ENCODE measurements around the gene DOCK2. TPM values are rescaled to one million over a fixed set of nuclear protein-coding genes. Genes with fewer than 3 reads are reported as not detected.

The DOCK2 gene
- total and polyA plus RNA-seq, 9 of the 15 experiments (the other 6 are each of a cell fraction or from before 2014, with no cell fraction given) = 4.5 to 42.6 (median 20.5) TPM

DNA sequence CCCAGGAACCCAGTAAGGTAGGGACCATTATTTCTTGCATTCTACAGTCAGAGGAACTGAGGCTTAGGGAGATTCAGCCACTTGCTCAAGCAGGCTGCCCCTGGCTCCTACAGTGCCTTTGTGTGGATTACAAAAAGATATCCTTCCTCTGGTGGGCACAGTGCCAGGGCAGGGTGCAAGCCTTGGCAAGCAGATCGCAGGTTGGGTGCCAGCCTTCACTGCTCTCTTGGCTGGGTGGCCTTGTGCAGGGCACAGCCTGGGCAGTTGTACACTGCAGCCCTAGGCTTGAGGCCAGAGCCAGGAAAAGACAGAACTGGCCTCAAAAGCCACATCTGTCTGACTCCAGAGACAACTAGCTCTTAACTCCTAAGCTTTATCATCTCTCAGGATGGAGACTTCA, 15.0 kb downstream of the DOCK2 start:
- Histone ChIP-seq H3K79me2 (ENCODE audit: control insufficient read depth, insufficient read depth, low read length) (no peaks in the 10 kb centered on the region; the same call in 1 of the 3 replicates), H4K20me1 (replicated peaks; ENCODE audit: control insufficient read depth, insufficient read depth, low read length) (peaks cover 7% of the 10 kb centered on the region; the same call in 1 of the 2 replicates), H3K4me1 (replicated peaks in 1 of 2; ENCODE audit: control insufficient read depth in 2 of 2, insufficient read depth in 2 of 2, low read length in 2 of 2) (peaks cover 11 to 44% of the 10 kb centered on the region in 2 experiments), H3K27ac (ENCODE audit: extremely low read depth, low read depth, low read length) (no peak overlapping the region), H2AFZ (ENCODE audit: low read depth, low read length) (no peak overlapping the region), H3K4me2 (ENCODE audit: insufficient read depth, low read length) (no peak overlapping the region), H3K9me3 (replicated peaks; ENCODE audit: control insufficient read depth, insufficient read depth, low read depth, low read length) (no peaks in the 10 kb centered on the region), H3K4me3 (no peak overlapping the region), H3K9ac (ENCODE audit: insufficient read depth in 1 of 2, low read depth in 2 of 2, low read length in 2 of 2) (no peak overlapping the region), H3K9me1 (ENCODE audit: control insufficient read depth, insufficient read depth, low read length) (no peaks in the 10 kb centered on the region), H3K36me3 (ENCODE audit: control insufficient read depth, insufficient read depth, low read length) (no peaks in the 10 kb centered on the region), H3K27me3 (ENCODE audit: control insufficient read depth in 2 of 2, insufficient read depth in 2 of 2, low read length in 2 of 2) (no peaks in the 10 kb centered on the region)
- ChIA-PET CTCF (ENCODE audit: low intra/inter-chr PET ratio) (no interaction called here), POLR2A (no interaction called here)
- in situ Hi-C loops (cut with MboI) = no loop called here
- FAIRE-seq (no peak), DNase-seq (ENCODE audit: extremely low read depth in 1 of 4, low spot score in 3 of 4) (no peak), ATAC-seq (no peak)
- no peak for TF ChIP-seq DPF2 (IDR thresholded peaks at IDR 0.05)
- TF ChIP-seq POLR2G (IDR thresholded peaks at IDR 0.05; ENCODE audit: low read depth, low read length) = no peak
- TF ChIP-seq HNRNPUL1 (IDR thresholded peaks at IDR 0.05; ENCODE audit: low read length) = no peak
- TF ChIP-seq LARP7 (IDR thresholded peaks at IDR 0.05) = no peak
- no peak for TF ChIP-seq TBP (optimal IDR thresholded peaks at IDR 0.05; ENCODE audit: low read depth, low read length)
- intact Hi-C loops (cut with micrococcal nuclease) = no loop called here
- BruUV-seq (replicated peaks) = no TSS peak
- 0% methylated on average over 1 of the region's 1 CpG for WGBS (ENCODE audit: insufficient coverage, low coverage, missing lambda C conversion rate)

DNA sequence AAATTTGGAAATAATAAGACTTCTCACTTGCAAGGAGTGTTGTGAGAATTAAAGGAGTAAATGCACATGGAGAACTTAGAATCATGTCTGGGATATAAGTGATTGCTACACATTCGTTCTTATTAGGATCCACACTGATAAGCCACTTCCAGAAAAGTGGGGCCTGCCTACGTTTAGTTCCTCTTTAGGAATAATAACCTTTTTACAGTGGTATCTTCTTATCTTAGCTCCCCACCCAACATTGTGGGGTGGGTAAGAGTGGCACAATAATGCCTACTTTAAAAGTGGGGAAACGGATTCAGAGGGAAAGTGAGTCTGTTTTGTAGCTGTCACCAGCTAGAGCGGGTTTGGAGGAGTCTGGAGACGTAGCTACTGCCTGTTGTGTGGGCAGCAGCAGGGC, 16.0 kb downstream of the DOCK2 start:
- Histone ChIP-seq H3K4me3 (no peak overlapping the region), H3K9ac (ENCODE audit: insufficient read depth in 1 of 2, low read depth in 2 of 2, low read length in 2 of 2) (no peak overlapping the region), H4K20me1 (replicated peaks; ENCODE audit: control insufficient read depth, insufficient read depth, low read length) (peaks cover 7% of the 10 kb centered on the region; the same call in 1 of the 2 replicates), H3K9me1 (ENCODE audit: control insufficient read depth, insufficient read depth, low read length) (no peaks in the 10 kb centered on the region), H2AFZ (ENCODE audit: low read depth, low read length) (no peak overlapping the region), H3K4me1 (replicated peaks in 1 of 2; ENCODE audit: control insufficient read depth in 2 of 2, insufficient read depth in 2 of 2, low read length in 2 of 2) (peaks cover 6 to 40% of the 10 kb centered on the region in 2 experiments; a peak in 4 of 5 replicates), H3K27ac (ENCODE audit: extremely low read depth, low read depth, low read length) (no peak overlapping the region), H3K27me3 (ENCODE audit: control insufficient read depth in 2 of 2, insufficient read depth in 2 of 2, low read length in 2 of 2) (no peaks in the 10 kb centered on the region), H3K79me2 (ENCODE audit: control insufficient read depth, insufficient read depth, low read length) (no peaks in the 10 kb centered on the region; the same call in 2 of the 3 replicates), H3K36me3 (ENCODE audit: control insufficient read depth, insufficient read depth, low read length) (no peaks in the 10 kb centered on the region), H3K4me2 (ENCODE audit: insufficient read depth, low read length) (no peak overlapping the region), H3K9me3 (replicated peaks; ENCODE audit: control insufficient read depth, insufficient read depth, low read depth, low read length) (no peaks in the 10 kb centered on the region)
- DNase-seq (ENCODE audit: extremely low read depth in 1 of 4, low spot score in 3 of 4) (no peak), ATAC-seq (no peak), FAIRE-seq (no peak)
- no peak for TF ChIP-seq ZNF707 (CRISPR knock-in tag; conservative IDR thresholded peaks at IDR 0.05)
- 0 out of 2 replicates have a peak, but pooled peaks have one; percentile 21 for TF ChIP-seq ZFX (CRISPR knock-in tag; IDR thresholded peaks at IDR 0.05)
- POLR2A ChIA-PET = no interaction called here
- WGBS (ENCODE audit: insufficient coverage, low coverage, missing lambda C conversion rate) = 32% methylated on average over 5 of the region's 5 CpGs
- CTCF ChIA-PET (ENCODE audit: low intra/inter-chr PET ratio) = no interaction called here
- in situ Hi-C loops (cut with MboI) = no loop called here
- intact Hi-C loops (cut with micrococcal nuclease) = no loop called here
- BruUV-seq (replicated peaks) = no TSS peak

All from K562 (cell line).